ENCODE data around the gene CORO7.

- no peak for TF ChIP-seq CTCF (IDR thresholded peaks at IDR 0.05 in 4 of 5, conservative IDR thresholded peaks at IDR 0.05 in 1 of 5)
- TF ChIP-seq POLR2A (IDR thresholded peaks at IDR 0.05), result no peak
These were observed 17.2 kb downstream of the CORO7 start for GRCh38 chr16:4399001-4399730.
